ENCODE results near the gene CHRM1. TPM values are rescaled to one million over a fixed set of nuclear protein-coding genes. Genes with fewer than 3 reads are reported as not detected.

CHRM1 gene
- total RNA-seq, 1 experiment from 2014 or later: 0.41 TPM

- no peak overlapping the region for H3K4me3 ChIP-seq (ENCODE audit: low read depth, low read length, poor library complexity, severe bottlenecking)
- intact Hi-C loops (cut with micrococcal nuclease; ENCODE audit: unreplicated experiment): no loop called here
- no peaks in the 10 kb centered on the region for H3K9me3 ChIP-seq (ENCODE audit: low read depth, low read length, poor library complexity, severe bottlenecking)
- ChIA-PET POLR2A (ENCODE audit: low non-redundant PET) (interaction anchor here (1.0 kb wide), 1 partner anchor 8 kb away, joined by 3 read pairs; the partner anchor contains the start of gene SLC3A2), CTCF (interaction anchor here (0.6 kb wide), 1 partner anchor 36 kb away, joined by 5 read pairs; no protein-coding TSS in a partner anchor)
- TF ChIP-seq CTCF (conservative IDR thresholded peaks at IDR 0.05; ENCODE audit: low read depth, low read length) (no peak), EZH2 (IDR thresholded peaks at IDR 0.05; ENCODE audit: borderline replicate concordance, low read depth, low read length, poor library complexity, severe bottlenecking) (no peak)
- no TSS peak for BruUV-seq (replicated peaks)
- peaks cover 61% of the 10 kb centered on the region for H3K36me3 ChIP-seq (ENCODE audit: insufficient read depth, low read length, poor library complexity, severe bottlenecking)
- no peak for DNase-seq (ENCODE audit: low spot score)
- no peaks in the 10 kb centered on the region for H3K27me3 ChIP-seq (replicated peaks; ENCODE audit: insufficient read depth, low read depth, low read length, poor library complexity)
- peaks cover 30% of the 10 kb centered on the region for H3K4me1 ChIP-seq (ENCODE audit: insufficient read depth, low read length, poor library complexity, severe bottlenecking)
- H3K27ac ChIP-seq (ENCODE audit: low read depth, low read length, poor library complexity, severe bottlenecking): no peak overlapping the region
Observed at GRCh38 chr11:62889126-62889483, 32.1 kb downstream of the CHRM1 start.

- BruUV-seq (replicated peaks): no TSS peak
- no peaks in the 10 kb centered on the region for H3K27me3 ChIP-seq (replicated peaks; ENCODE audit: insufficient read depth, low read depth, low read length, poor library complexity)
- TF ChIP-seq EZH2 (IDR thresholded peaks at IDR 0.05; ENCODE audit: borderline replicate concordance, low read depth, low read length, poor library complexity, severe bottlenecking) (no peak), CTCF (conservative IDR thresholded peaks at IDR 0.05; ENCODE audit: low read depth, low read length) (no peak)
- H3K9me3 ChIP-seq (ENCODE audit: low read depth, low read length, poor library complexity, severe bottlenecking): no peaks in the 10 kb centered on the region
- intact Hi-C loops (cut with micrococcal nuclease; ENCODE audit: unreplicated experiment): no loop called here
- POLR2A ChIA-PET (ENCODE audit: low non-redundant PET): no interaction called here
- H3K4me1 ChIP-seq (ENCODE audit: insufficient read depth, low read length, poor library complexity, severe bottlenecking): peaks cover 37% of the 10 kb centered on the region
- CTCF ChIA-PET: no interaction called here
- peaks cover 68% of the 10 kb centered on the region for H3K36me3 ChIP-seq (ENCODE audit: insufficient read depth, low read length, poor library complexity, severe bottlenecking)
- DNase-seq (ENCODE audit: low spot score): no peak
- H3K4me3 ChIP-seq (ENCODE audit: low read depth, low read length, poor library complexity, severe bottlenecking): no peak overlapping the region
- peak overlapping the region; percentile 18 for H3K27ac ChIP-seq (ENCODE audit: low read depth, low read length, poor library complexity, severe bottlenecking)
Observed at GRCh38 chr11:62888406-62888805, 32.8 kb downstream of the CHRM1 start.

GRCh38 chr11:62885137-62885750 is 35.9 kb downstream of the CHRM1 start:
- POLR2A ChIA-PET (ENCODE audit: low non-redundant PET): interaction anchor here (0.6 to 0.8 kb wide), 4 partner anchors 10 to 138 kb away, joined by 3 to 18 read pairs (median 4); no protein-coding TSS in a partner anchor
- peaks cover 48% of the 10 kb centered on the region for H3K4me1 ChIP-seq (ENCODE audit: insufficient read depth, low read length, poor library complexity, severe bottlenecking)
- no peaks in the 10 kb centered on the region for H3K9me3 ChIP-seq (ENCODE audit: low read depth, low read length, poor library complexity, severe bottlenecking)
- intact Hi-C loops (cut with micrococcal nuclease; ENCODE audit: unreplicated experiment): no loop called here
- peak overlapping the region; percentile 41 for H3K27ac ChIP-seq (ENCODE audit: low read depth, low read length, poor library complexity, severe bottlenecking)
- no TSS peak for BruUV-seq (replicated peaks)
- peaks cover 87% of the 10 kb centered on the region for H3K36me3 ChIP-seq (ENCODE audit: insufficient read depth, low read length, poor library complexity, severe bottlenecking)
- no peaks in the 10 kb centered on the region for H3K27me3 ChIP-seq (replicated peaks; ENCODE audit: insufficient read depth, low read depth, low read length, poor library complexity)
- DNase-seq (ENCODE audit: low spot score): no peak
- peak overlapping the region; percentile 15 for H3K4me3 ChIP-seq (ENCODE audit: low read depth, low read length, poor library complexity, severe bottlenecking)
- CTCF ChIA-PET: no interaction called here
- TF ChIP-seq CTCF (conservative IDR thresholded peaks at IDR 0.05; ENCODE audit: low read depth, low read length) (no peak), EZH2 (IDR thresholded peaks at IDR 0.05; ENCODE audit: borderline replicate concordance, low read depth, low read length, poor library complexity, severe bottlenecking) (no peak)
